ENCODE results near the gene SLC23A2.

GRCh38 chr20:4905613-4906012 lies 95.7 kb downstream of the SLC23A2 start:
- TF ChIP-seq ELF4 (IDR thresholded peaks at IDR 0.05), result no peak
- no peak for TF ChIP-seq FOXK2 (IDR thresholded peaks at IDR 0.05)
- no peak for TF ChIP-seq SP1 (IDR thresholded peaks at IDR 0.05)
- no peak for TF ChIP-seq L3MBTL2 (conservative IDR thresholded peaks at IDR 0.05)
- TF ChIP-seq FOXM1 (IDR thresholded peaks at IDR 0.05; ENCODE audit: borderline replicate concordance), result no peak
- TF ChIP-seq SUZ12 (IDR thresholded peaks at IDR 0.05), result no peak
